GM23338 (cell line): Measurements from ENCODE around the gene PFDN4. TPM values are rescaled to one million over a fixed set of nuclear protein-coding genes. Genes with fewer than 3 reads are reported as not detected.
A peak's percentile ranks its signal among the peaks of the same experiment; 100 is the strongest.

ENCODE experiments used
- ATAC-seq: fragments of 200-7000 bp; cut with Tn5 transposase; 3 replicates; pipeline ENCODE4 v1.9.1; 2020
- DNase-seq: peaks from one replicate; pipeline ENCODE4 v3.0.0-alpha.2; 2015; ENCODE audit warnings: low spot score
- H2AFZ ChIP-seq: fragments of 200-600 bp; sonication (generic); 2 replicates; pipeline ENCODE4 v1.8.0; 2016; ENCODE audit warnings: antibody characterized with exemption, mild to moderate bottlenecking, moderate library complexity
- H3F3A ChIP-seq: fragments of 200-600 bp; sonication (generic); replicated peaks from 2 replicates; pipeline ENCODE4 v1.8.0; 2017; ENCODE audit warnings: antibody characterized with exemption, mixed run types, low read depth
- H3K27ac ChIP-seq: fragments of 200-600 bp; sonication (generic); 2 replicates; pipeline ENCODE4 v1.6.1; 2016; ENCODE audit warnings: low read depth
- H3K27me3 ChIP-seq: fragments of 200-600 bp; sonication (generic); 2 replicates; pipeline ENCODE4 v1.8.0; 2016; ENCODE audit warnings: mild to moderate bottlenecking, mixed run types, moderate library complexity; ENCODE audit not compliant: insufficient read depth
- H3K36me3 ChIP-seq: fragments of 200-600 bp; sonication (generic); 2 replicates; pipeline ENCODE4 v1.8.0; 2016; ENCODE audit warnings: mild to moderate bottlenecking; ENCODE audit not compliant: insufficient read depth
- H3K4me1 ChIP-seq: fragments of 200-600 bp; sonication (generic); 2 replicates; pipeline ENCODE4 v1.8.0; 2016; ENCODE audit warnings: mild to moderate bottlenecking, moderate library complexity; ENCODE audit not compliant: insufficient read depth
- H3K4me2 ChIP-seq: fragments of 200-600 bp; sonication (generic); 2 replicates; pipeline ENCODE4 v1.7.1; 2017; ENCODE audit warnings: mixed run types
- H3K4me3 ChIP-seq: fragments of 200-600 bp; sonication (generic); 2 replicates; pipeline ENCODE4 v1.6.1; 2016; ENCODE audit warnings: mixed run types
- H3K79me2 ChIP-seq: fragments of 200-600 bp; sonication (generic); replicated peaks from 2 replicates; pipeline ENCODE4 v1.8.0; 2017; ENCODE audit warnings: mild to moderate bottlenecking; ENCODE audit not compliant: insufficient read depth
- H3K9me2 ChIP-seq: fragments of 200-600 bp; sonication (generic); 2 replicates; pipeline ENCODE4 v1.8.0; 2017; ENCODE audit not compliant: insufficient read depth
- H4K20me1 ChIP-seq: fragments of 200-600 bp; sonication (generic); replicated peaks from 2 replicates; pipeline ENCODE4 v1.8.0; 2017; ENCODE audit warnings: mild to moderate bottlenecking; ENCODE audit not compliant: insufficient read depth
- H3K27ac Mint-ChIP-seq: 2 replicates; pipeline ENCODE4 v1.8.0; 2020; ENCODE audit warnings: inconsistent platforms, mild to moderate bottlenecking, moderate library complexity, mixed read lengths
- H3K27me3 Mint-ChIP-seq: 3 replicates; pipeline ENCODE4 v1.8.0; 2022; ENCODE audit warnings: low read depth, mild to moderate bottlenecking, moderate library complexity, mixed read lengths, inconsistent platforms; ENCODE audit not compliant: insufficient read depth, poor library complexity
- H3K36me3 Mint-ChIP-seq: 3 replicates; pipeline ENCODE4 v1.8.0; 2021; ENCODE audit warnings: low read depth, mild to moderate bottlenecking, inconsistent platforms, moderate library complexity, mixed read lengths
- H3K4me1 Mint-ChIP-seq: 3 replicates; pipeline ENCODE4 v1.8.0; 2020; ENCODE audit warnings: mild to moderate bottlenecking, inconsistent platforms, mixed read lengths
- H3K4me3 Mint-ChIP-seq: 3 replicates; pipeline ENCODE4 v1.8.0; 2021; ENCODE audit warnings: moderate library complexity, mild to moderate bottlenecking, inconsistent platforms, mixed read lengths
- H3K9me3 Mint-ChIP-seq: 3 replicates; pipeline ENCODE4 v1.8.0; 2020; ENCODE audit warnings: moderate library complexity, mild to moderate bottlenecking, inconsistent platforms, mixed read lengths
- CREB1 ChIP-seq: fragments of 250-450 bp; sonication (Bioruptor Pico); IDR thresholded peaks from 2 replicates; pipeline ENCODE4 v1.5.0; 2020; ENCODE audit warnings: low read depth, mild to moderate bottlenecking, moderate library complexity
- EZH2 ChIP-seq: fragments of 200-600 bp; sonication (generic); IDR thresholded peaks from one replicate; pipeline ENCODE4 v1.8.0; 2017; ENCODE audit warnings: antibody characterized with exemption, mild to moderate bottlenecking, low read depth; ENCODE audit not compliant: unreplicated experiment
- EZH2phosphoT487 ChIP-seq: fragments of 200-600 bp; sonication (generic); IDR thresholded peaks from one replicate; pipeline ENCODE4 v1.8.1; 2018; ENCODE audit warnings: antibody characterized with exemption; ENCODE audit not compliant: unreplicated experiment
- JUNB ChIP-seq: IDR thresholded peaks from one replicate; pipeline ENCODE4 v1.6.1; 2016; ENCODE audit warnings: antibody characterized with exemption; ENCODE audit not compliant: unreplicated experiment
- NANOG ChIP-seq: IDR thresholded peaks from 2 replicates; pipeline ENCODE4 v1.6.1; 2016; ENCODE audit warnings: antibody characterized with exemption, borderline replicate concordance
- POLR2AphosphoS5 ChIP-seq: IDR thresholded peaks from 2 replicates; pipeline ENCODE4 v1.6.1; 2016; ENCODE audit warnings: antibody characterized with exemption, low read depth
- STAT1 ChIP-seq: IDR thresholded peaks from one replicate; pipeline ENCODE4 v1.6.1; 2016; ENCODE audit warnings: antibody characterized with exemption; ENCODE audit not compliant: unreplicated experiment
- ZNF114 ChIP-seq: fragments of 250-450 bp; sonication (Bioruptor Pico); IDR thresholded peaks from 2 replicates; pipeline ENCODE4 v1.5.0; 2020; ENCODE audit warnings: mild to moderate bottlenecking, moderate library complexity
- ZNF331 ChIP-seq: fragments of 250-450 bp; sonication (Bioruptor Pico); IDR thresholded peaks from 2 replicates; pipeline ENCODE4 v1.5.0; 2020; ENCODE audit warnings: low read depth, mild to moderate bottlenecking, moderate library complexity
- ZNF462 ChIP-seq: fragments of 250-450 bp; sonication (Bioruptor Pico); IDR thresholded peaks from 2 replicates; pipeline ENCODE4 v1.5.0; 2020; ENCODE audit warnings: mild to moderate bottlenecking, moderate library complexity
- polyA plus RNA-seq: library from polyadenylated mRNA; unstranded; fragments of >200 nt; fragmentation: Nextera tagmentation; extraction: Ambion mirVana; gene quantifications from 2 replicates; pipeline ENCODE4 v1.2.1, GENCODE V29; 2016
- total RNA-seq: library from RNA; depleted of rRNA; stranded (reverse); fragments of >200 nt; shearing (Covaris generic); gene quantifications from 2 replicates; pipeline ENCODE4 v1.2.3, GENCODE V29; 2014
- TF ChIP-seq, protein P1 (sequence below): IDR thresholded peaks from one replicate; pipeline ENCODE4 v1.6.1; 2018; ENCODE audit warnings: antibody characterized with exemption; ENCODE audit not compliant: unreplicated experiment
- TF ChIP-seq, protein P2 (sequence below): IDR thresholded peaks from 2 replicates; pipeline ENCODE4 v1.6.1; 2016; ENCODE audit warnings: antibody characterized with exemption
- TF ChIP-seq, protein P3 (sequence below), 2 experiments: fragments of 200-600 bp in 1 of 2; sonication (generic) in 1 of 2; conservative IDR thresholded peaks; 2 replicates each; pipeline versions ENCODE4 v1.5.1 to v1.6.1; 2016 to 2017; ENCODE audit warnings: antibody characterized with exemption in 2 of 2, low read depth in 2 of 2, mild to moderate bottlenecking in 2 of 2, moderate library complexity in 1 of 2

PFDN4 gene
- total and polyA plus RNA-seq, 2 experiments from 2014 or later, result 105 to 477 TPM

GRCh38 chr20:54195483-54196472 is 12.1 kb upstream of the PFDN4 start:
- Histone ChIP-seq H3K27me3 (no peaks in the 10 kb centered on the region), H3K4me3 (no peak overlapping the region), H3F3A (no peaks in the 10 kb centered on the region), H3K4me2 (no peak overlapping the region), H3K4me1 (no peaks in the 10 kb centered on the region), H3K27ac (no peak overlapping the region), H3K79me2 (no peaks in the 10 kb centered on the region), H3K9me2 (0 out of 2 replicates have a peak, but pooled peaks cover 3% of the 10 kb centered on the region), H4K20me1 (no peaks in the 10 kb centered on the region), H2AFZ (peak overlapping the region; percentile 82; the same call in 1 of the 2 replicates), H3K36me3 (no peaks in the 10 kb centered on the region)
- H3K4me3 Mint-ChIP-seq, result no peak overlapping the region
- no peak for DNase-seq
- no peak for TF ChIP-seq STAT1
- no peak for TF ChIP-seq ZNF462 (CRISPR knock-in tag)
- TF ChIP-seq, protein P1, sequence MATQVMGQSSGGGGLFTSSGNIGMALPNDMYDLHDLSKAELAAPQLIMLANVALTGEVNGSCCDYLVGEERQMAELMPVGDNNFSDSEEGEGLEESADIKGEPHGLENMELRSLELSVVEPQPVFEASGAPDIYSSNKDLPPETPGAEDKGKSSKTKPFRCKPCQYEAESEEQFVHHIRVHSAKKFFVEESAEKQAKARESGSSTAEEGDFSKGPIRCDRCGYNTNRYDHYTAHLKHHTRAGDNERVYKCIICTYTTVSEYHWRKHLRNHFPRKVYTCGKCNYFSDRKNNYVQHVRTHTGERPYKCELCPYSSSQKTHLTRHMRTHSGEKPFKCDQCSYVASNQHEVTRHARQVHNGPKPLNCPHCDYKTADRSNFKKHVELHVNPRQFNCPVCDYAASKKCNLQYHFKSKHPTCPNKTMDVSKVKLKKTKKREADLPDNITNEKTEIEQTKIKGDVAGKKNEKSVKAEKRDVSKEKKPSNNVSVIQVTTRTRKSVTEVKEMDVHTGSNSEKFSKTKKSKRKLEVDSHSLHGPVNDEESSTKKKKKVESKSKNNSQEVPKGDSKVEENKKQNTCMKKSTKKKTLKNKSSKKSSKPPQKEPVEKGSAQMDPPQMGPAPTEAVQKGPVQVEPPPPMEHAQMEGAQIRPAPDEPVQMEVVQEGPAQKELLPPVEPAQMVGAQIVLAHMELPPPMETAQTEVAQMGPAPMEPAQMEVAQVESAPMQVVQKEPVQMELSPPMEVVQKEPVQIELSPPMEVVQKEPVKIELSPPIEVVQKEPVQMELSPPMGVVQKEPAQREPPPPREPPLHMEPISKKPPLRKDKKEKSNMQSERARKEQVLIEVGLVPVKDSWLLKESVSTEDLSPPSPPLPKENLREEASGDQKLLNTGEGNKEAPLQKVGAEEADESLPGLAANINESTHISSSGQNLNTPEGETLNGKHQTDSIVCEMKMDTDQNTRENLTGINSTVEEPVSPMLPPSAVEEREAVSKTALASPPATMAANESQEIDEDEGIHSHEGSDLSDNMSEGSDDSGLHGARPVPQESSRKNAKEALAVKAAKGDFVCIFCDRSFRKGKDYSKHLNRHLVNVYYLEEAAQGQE, result no peak
- TF ChIP-seq, protein P2, sequence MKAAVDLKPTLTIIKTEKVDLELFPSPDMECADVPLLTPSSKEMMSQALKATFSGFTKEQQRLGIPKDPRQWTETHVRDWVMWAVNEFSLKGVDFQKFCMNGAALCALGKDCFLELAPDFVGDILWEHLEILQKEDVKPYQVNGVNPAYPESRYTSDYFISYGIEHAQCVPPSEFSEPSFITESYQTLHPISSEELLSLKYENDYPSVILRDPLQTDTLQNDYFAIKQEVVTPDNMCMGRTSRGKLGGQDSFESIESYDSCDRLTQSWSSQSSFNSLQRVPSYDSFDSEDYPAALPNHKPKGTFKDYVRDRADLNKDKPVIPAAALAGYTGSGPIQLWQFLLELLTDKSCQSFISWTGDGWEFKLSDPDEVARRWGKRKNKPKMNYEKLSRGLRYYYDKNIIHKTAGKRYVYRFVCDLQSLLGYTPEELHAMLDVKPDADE, result no peak
- TF ChIP-seq, protein P3, sequence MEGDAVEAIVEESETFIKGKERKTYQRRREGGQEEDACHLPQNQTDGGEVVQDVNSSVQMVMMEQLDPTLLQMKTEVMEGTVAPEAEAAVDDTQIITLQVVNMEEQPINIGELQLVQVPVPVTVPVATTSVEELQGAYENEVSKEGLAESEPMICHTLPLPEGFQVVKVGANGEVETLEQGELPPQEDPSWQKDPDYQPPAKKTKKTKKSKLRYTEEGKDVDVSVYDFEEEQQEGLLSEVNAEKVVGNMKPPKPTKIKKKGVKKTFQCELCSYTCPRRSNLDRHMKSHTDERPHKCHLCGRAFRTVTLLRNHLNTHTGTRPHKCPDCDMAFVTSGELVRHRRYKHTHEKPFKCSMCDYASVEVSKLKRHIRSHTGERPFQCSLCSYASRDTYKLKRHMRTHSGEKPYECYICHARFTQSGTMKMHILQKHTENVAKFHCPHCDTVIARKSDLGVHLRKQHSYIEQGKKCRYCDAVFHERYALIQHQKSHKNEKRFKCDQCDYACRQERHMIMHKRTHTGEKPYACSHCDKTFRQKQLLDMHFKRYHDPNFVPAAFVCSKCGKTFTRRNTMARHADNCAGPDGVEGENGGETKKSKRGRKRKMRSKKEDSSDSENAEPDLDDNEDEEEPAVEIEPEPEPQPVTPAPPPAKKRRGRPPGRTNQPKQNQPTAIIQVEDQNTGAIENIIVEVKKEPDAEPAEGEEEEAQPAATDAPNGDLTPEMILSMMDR (conservative IDR thresholded peaks at IDR 0.05; ENCODE audit: low read depth in 2 of 2), result no peak
- no peak for TF ChIP-seq EZH2
- TF ChIP-seq NANOG, result no peak
- no peak for TF ChIP-seq CREB1 (CRISPR knock-in tag)
- TF ChIP-seq ZNF331, result no peak
- TF ChIP-seq JUNB, result no peak
- TF ChIP-seq ZNF114 (CRISPR knock-in tag), result no peak
- TF ChIP-seq POLR2AphosphoS5, result no peak
- no peak for TF ChIP-seq EZH2phosphoT487
- no peaks in the 10 kb centered on the region for H3K9me3 Mint-ChIP-seq
- ATAC-seq, result no peak; the same call in 2 of the 3 replicates
- peaks cover 1% of the 10 kb centered on the region for H3K27me3 Mint-ChIP-seq
- no peaks in the 10 kb centered on the region for H3K36me3 Mint-ChIP-seq
- no peak overlapping the region for H3K27ac Mint-ChIP-seq
- peaks cover 2% of the 10 kb centered on the region; the same call in 2 of the 3 replicates for H3K4me1 Mint-ChIP-seq
